HCT116 (cell line): ENCODE data around the gene ADORA2B.

ENCODE experiments used
- POLR2A ChIP-seq: IDR thresholded peaks from 2 replicates; pipeline ENCODE4 v1.7.0; 2011; ENCODE audit warnings: borderline replicate concordance; ENCODE audit not compliant: insufficient read depth, insufficient read length; ENCODE audit errors: extremely low read depth
- RAD21 ChIP-seq: IDR thresholded peaks from 2 replicates; pipeline ENCODE4 v1.6.1; 2012; ENCODE audit warnings: low read depth, mild to moderate bottlenecking
- TCF7L2 ChIP-seq: IDR thresholded peaks from 2 replicates; pipeline ENCODE4 v1.7.0; 2011; ENCODE audit warnings: borderline replicate concordance, inconsistent platforms; ENCODE audit not compliant: insufficient read depth, insufficient read length; ENCODE audit errors: extremely low read depth
- ZNF274 ChIP-seq: fragments of 200-500 bp; sonication (Bioruptor generic); IDR thresholded peaks from 2 replicates; pipeline ENCODE4 v1.6.1; 2014; ENCODE audit warnings: mild to moderate bottlenecking, low read depth, low read length, inconsistent platforms
- TF ChIP-seq, protein P1 (sequence below), 3 experiments: fragments of 200-600 bp in 1 of 3; sonication (generic) in 1 of 3; IDR thresholded peaks in 2 of 3; conservative IDR thresholded peaks in 1 of 3; 2 replicates each; pipeline ENCODE4 v1.5.1; 2012 to 2017; ENCODE audit warnings: low read depth in 2 of 3, low read length in 2 of 3, antibody characterized with exemption in 1 of 3, borderline replicate concordance in 1 of 3, control low read depth in 1 of 3, mild to moderate bottlenecking in 1 of 3, mixed read lengths in 1 of 3, mixed run types in 1 of 3, moderate library complexity in 1 of 3; ENCODE audit not compliant: insufficient read depth in 1 of 3

DNA sequence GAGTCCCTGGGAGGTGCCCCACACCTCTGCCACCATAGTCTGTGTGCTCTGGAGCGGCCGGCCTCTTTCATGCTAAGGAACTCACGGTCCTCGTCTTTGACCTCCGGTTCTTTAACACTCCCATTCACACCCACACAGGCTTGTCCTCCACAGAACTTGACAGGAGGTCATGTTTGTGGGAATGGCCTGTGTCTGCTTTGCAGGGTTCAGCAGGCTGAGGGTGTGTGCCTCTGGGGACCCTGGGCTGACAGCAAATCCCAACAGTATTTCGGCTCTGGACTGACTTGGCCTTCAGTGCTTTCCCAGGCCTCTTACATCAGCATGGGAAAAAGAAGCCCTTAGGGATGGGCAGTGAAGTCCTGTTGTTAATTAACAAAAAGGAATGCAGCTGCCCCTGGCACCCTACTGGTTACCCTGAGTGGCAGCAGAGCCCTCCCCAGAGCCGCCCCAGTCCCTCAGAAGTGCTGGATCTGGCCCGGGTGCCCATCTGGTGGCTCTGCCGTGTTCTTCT is 35.4 kb upstream of the ADORA2B start:
- TF ChIP-seq, protein P1, sequence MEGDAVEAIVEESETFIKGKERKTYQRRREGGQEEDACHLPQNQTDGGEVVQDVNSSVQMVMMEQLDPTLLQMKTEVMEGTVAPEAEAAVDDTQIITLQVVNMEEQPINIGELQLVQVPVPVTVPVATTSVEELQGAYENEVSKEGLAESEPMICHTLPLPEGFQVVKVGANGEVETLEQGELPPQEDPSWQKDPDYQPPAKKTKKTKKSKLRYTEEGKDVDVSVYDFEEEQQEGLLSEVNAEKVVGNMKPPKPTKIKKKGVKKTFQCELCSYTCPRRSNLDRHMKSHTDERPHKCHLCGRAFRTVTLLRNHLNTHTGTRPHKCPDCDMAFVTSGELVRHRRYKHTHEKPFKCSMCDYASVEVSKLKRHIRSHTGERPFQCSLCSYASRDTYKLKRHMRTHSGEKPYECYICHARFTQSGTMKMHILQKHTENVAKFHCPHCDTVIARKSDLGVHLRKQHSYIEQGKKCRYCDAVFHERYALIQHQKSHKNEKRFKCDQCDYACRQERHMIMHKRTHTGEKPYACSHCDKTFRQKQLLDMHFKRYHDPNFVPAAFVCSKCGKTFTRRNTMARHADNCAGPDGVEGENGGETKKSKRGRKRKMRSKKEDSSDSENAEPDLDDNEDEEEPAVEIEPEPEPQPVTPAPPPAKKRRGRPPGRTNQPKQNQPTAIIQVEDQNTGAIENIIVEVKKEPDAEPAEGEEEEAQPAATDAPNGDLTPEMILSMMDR (IDR thresholded peaks at IDR 0.05 in 2 of 3, conservative IDR thresholded peaks at IDR 0.05 in 1 of 3; ENCODE audit: borderline replicate concordance in 1 of 3, insufficient read depth in 1 of 3, low read depth in 2 of 3, low read length in 2 of 3): no peak
- no peak for TF ChIP-seq TCF7L2
- no peak for TF ChIP-seq RAD21
- no peak for TF ChIP-seq ZNF274
- TF ChIP-seq POLR2A: no peak
